ENCODE measurements around the gene C19orf81. TPM values are rescaled to one million over a fixed set of nuclear protein-coding genes. Genes with fewer than 3 reads are reported as not detected.

The C19orf81 gene
- total RNA-seq, 1 experiment from 2014 or later, result 0.41 TPM

- no peaks in the 10 kb centered on the region for H3K4me1 ChIP-seq
- no peaks in the 10 kb centered on the region for H3K36me3 Mint-ChIP-seq (ENCODE audit: insufficient read depth, unreplicated experiment)
- no peak overlapping the region for H3K4me3 Mint-ChIP-seq (ENCODE audit: unreplicated experiment)
- no peaks in the 10 kb centered on the region for H3K9me3 Mint-ChIP-seq (ENCODE audit: unreplicated experiment)
- H3K4me1 Mint-ChIP-seq (ENCODE audit: low read depth, unreplicated experiment), result peaks cover 3% of the 10 kb centered on the region
- H3K4me3 ChIP-seq (ENCODE audit: low read depth, low read length), result no peak overlapping the region
- peaks cover 15% of the 10 kb centered on the region for H3K9me3 ChIP-seq
- H3K27me3 ChIP-seq (replicated peaks; ENCODE audit: control insufficient read depth, insufficient read depth, low read length), result peaks cover 1% of the 10 kb centered on the region; the same call in 1 of the 2 replicates
- TF ChIP-seq CTCF (IDR thresholded peaks at IDR 0.05; ENCODE audit: insufficient read depth in 1 of 2, low read depth in 1 of 2, low read length in 1 of 2, severe bottlenecking in 1 of 2, unreplicated experiment in 1 of 2), result no peak
- ChIA-PET CTCF (no interaction called here), POLR2A (no interaction called here)
- intact Hi-C loops (cut with micrococcal nuclease; ENCODE audit: unreplicated experiment), result no loop called here
- no peaks in the 10 kb centered on the region for H3K36me3 ChIP-seq (ENCODE audit: control insufficient read depth, insufficient read depth, low read length)
- DNase-seq, result no peak
- no peak overlapping the region for H3K27ac Mint-ChIP-seq (ENCODE audit: unreplicated experiment)
- BruUV-seq (replicated peaks), result no TSS peak
- peaks cover 15% of the 10 kb centered on the region for H3K27me3 Mint-ChIP-seq (ENCODE audit: insufficient read depth, unreplicated experiment)
These were observed 15.9 kb upstream of the C19orf81 start for GRCh38 chr19:50633359-50633758.

GRCh38 chr19:50633973-50634372 lies 15.3 kb upstream of the C19orf81 start:
- peaks cover 7% of the 10 kb centered on the region for H3K4me1 Mint-ChIP-seq (ENCODE audit: low read depth, unreplicated experiment)
- TF ChIP-seq CTCF (IDR thresholded peaks at IDR 0.05; ENCODE audit: insufficient read depth in 1 of 2, low read depth in 1 of 2, low read length in 1 of 2, severe bottlenecking in 1 of 2, unreplicated experiment in 1 of 2), result no peak
- peaks cover 17% of the 10 kb centered on the region for H3K27me3 Mint-ChIP-seq (ENCODE audit: insufficient read depth, unreplicated experiment)
- Histone ChIP-seq H3K9me3 (peaks cover 15% of the 10 kb centered on the region), H3K4me1 (peaks cover 3% of the 10 kb centered on the region; the same call in 1 of the 2 replicates), H3K27me3 (replicated peaks; ENCODE audit: control insufficient read depth, insufficient read depth, low read length) (peaks cover 1% of the 10 kb centered on the region; the same call in 1 of the 2 replicates), H3K36me3 (ENCODE audit: control insufficient read depth, insufficient read depth, low read length) (no peaks in the 10 kb centered on the region), H3K4me3 (ENCODE audit: low read depth, low read length) (no peak overlapping the region)
- no peaks in the 10 kb centered on the region for H3K9me3 Mint-ChIP-seq (ENCODE audit: unreplicated experiment)
- BruUV-seq (replicated peaks), result no TSS peak
- DNase-seq, result no peak
- intact Hi-C loops (cut with micrococcal nuclease; ENCODE audit: unreplicated experiment), result no loop called here
- ChIA-PET POLR2A (no interaction called here), CTCF (no interaction called here)
- H3K4me3 Mint-ChIP-seq (ENCODE audit: unreplicated experiment), result no peak overlapping the region
- no peaks in the 10 kb centered on the region for H3K36me3 Mint-ChIP-seq (ENCODE audit: insufficient read depth, unreplicated experiment)
- no peak overlapping the region for H3K27ac Mint-ChIP-seq (ENCODE audit: unreplicated experiment)

- CTCF ChIA-PET, result no interaction called here
- H3K4me1 Mint-ChIP-seq (ENCODE audit: low read depth, unreplicated experiment), result peaks cover 7% of the 10 kb centered on the region
- H3K27me3 Mint-ChIP-seq (ENCODE audit: insufficient read depth, unreplicated experiment), result peaks cover 14% of the 10 kb centered on the region
- no TSS peak for BruUV-seq (replicated peaks)
- no peaks in the 10 kb centered on the region for H3K36me3 Mint-ChIP-seq (ENCODE audit: insufficient read depth, unreplicated experiment)
- H3K4me3 ChIP-seq (ENCODE audit: low read depth, low read length), result no peak overlapping the region
- no peak overlapping the region for H3K27ac Mint-ChIP-seq (ENCODE audit: unreplicated experiment)
- H3K27me3 ChIP-seq (replicated peaks; ENCODE audit: control insufficient read depth, insufficient read depth, low read length), result peaks cover 1% of the 10 kb centered on the region; the same call in 1 of the 2 replicates
- no peak for DNase-seq
- H3K4me1 ChIP-seq, result peaks cover 11% of the 10 kb centered on the region
- POLR2A ChIA-PET, result no interaction called here
- intact Hi-C loops (cut with micrococcal nuclease; ENCODE audit: unreplicated experiment), result no loop called here
- no peak overlapping the region for H3K4me3 Mint-ChIP-seq (ENCODE audit: unreplicated experiment)
- H3K9me3 Mint-ChIP-seq (ENCODE audit: unreplicated experiment), result no peaks in the 10 kb centered on the region
- no peak for TF ChIP-seq CTCF (IDR thresholded peaks at IDR 0.05; ENCODE audit: insufficient read depth in 1 of 2, low read depth in 1 of 2, low read length in 1 of 2, severe bottlenecking in 1 of 2, unreplicated experiment in 1 of 2)
- H3K36me3 ChIP-seq (ENCODE audit: control insufficient read depth, insufficient read depth, low read length), result no peaks in the 10 kb centered on the region
- peaks cover 15% of the 10 kb centered on the region for H3K9me3 ChIP-seq
These were observed 12.7 kb upstream of the C19orf81 start for GRCh38 chr19:50636317-50637085.

Measured in Caco-2 (cell line).